NCI-H187 (cell line): ENCODE results near the gene DAD1.

ENCODE experiments used
- DNase-seq, 2 experiments: peaks; one replicate each; lab custom pipeline; 2025; lab: John Stamatoyannopoulos, UW

DAD1 gene

DNA sequence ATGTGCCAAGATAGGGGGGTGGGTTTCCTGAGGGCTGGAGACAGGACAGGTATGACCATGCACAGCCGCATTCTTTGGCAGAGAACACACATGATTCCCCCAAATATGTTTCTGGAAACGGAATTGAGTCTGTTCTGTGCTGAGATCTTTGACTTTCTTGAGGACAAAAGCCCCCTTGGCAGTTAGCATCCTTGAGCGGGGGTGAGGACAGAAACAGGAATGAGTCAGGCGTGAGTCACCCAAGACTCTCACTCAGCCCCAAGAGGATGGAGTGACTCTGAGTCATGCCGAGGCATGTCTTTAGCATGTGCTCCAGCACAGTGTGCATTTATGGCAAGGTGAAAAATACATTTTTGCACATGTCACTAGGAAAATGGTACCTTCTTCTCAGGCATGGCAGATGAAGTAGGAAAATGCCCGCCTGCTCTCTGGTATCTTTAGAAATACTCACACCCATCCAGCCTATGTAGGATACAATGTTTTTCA is 52.1 kb downstream of the DAD1 start:
- no peak for DNase-seq

DNA sequence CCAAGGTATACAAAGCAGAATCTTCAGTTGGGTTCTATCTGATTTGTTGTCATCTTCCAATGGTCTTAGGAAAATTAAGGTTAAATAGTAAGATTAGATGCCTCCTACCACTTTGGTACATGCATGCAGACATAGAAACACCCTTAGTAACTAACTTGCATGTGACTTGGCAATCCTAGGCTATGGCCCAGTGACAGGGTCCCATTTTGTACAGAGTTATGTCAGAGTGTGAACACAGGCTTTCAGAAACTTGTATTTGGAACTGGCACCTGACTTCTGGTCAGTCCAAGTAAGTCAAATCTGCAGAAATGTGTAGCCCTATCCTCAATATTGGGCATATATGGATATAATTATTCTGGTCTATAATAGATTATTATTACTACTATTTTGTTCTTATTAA is 53.1 kb downstream of the DAD1 start:
- no peak for DNase-seq

DNA sequence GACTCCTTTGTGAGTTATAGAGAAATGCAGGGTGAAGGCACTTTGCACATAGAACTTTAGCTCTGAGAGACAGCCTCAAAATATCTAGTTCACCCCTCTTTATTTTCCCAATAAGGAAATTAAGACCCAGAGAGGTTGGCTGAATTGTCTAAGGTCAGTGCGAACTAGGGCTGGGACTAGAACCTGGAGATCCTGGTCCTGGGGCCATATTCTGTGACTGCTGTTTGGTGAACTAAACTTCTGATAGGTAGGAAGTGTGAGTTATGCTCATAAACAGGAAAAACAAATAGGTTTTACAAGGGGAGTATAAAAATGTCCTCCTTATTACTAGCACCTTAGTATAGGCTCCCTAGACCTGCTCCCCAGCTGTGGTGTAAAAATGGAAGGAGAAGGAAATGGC is 53.9 kb downstream of the DAD1 start:
- DNase-seq = no peak

DNA sequence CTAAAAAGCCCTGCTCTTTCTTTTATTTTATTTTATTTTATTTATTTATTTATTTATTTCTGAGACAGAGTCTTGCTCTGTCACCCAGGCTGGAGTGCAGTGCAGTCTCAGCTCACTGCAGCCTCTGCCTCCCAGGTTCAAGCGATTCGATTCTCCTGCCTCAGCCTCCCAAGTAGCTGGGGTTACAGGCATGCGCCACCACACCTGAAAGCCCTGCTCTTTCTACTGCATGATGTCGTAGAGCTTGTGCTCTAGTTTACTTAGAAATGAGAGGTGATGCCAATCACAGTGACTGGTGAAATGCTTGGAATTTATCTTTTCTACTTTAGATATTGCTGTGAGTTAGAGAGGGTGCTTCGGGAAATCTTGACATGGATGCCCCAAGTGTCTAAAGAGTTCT is 54.5 kb downstream of the DAD1 start:
- no peak for DNase-seq

DNA sequence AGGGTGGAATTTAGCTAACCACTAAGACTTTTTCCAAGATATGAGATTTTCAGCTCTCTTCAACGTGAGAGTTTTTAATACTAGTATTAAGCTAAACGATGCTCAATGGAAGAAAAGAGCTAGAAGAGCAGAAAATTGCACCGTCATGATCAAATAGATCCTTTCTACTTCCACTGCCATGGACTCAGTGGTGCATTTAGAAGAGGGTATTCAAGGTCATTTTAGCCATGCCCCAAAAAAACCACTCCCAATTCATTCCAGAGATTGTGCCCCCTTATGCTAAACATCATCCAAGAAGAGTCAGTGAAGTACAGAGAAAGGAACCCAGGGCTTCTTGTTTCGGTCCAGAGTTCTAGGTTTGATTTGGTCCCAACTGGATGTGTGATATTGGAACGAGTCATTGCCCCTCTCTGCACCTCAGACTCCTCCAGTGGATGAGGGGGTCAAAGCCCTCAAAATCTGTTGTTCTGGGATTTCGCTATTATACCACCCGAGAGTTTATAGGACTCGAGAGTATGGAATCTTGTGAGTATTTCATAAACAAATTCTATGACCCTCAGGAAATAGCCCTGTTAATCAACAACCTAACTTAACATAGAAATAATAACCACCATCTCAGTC is 55.2 kb downstream of the DAD1 start:
- no peak for DNase-seq

DNA sequence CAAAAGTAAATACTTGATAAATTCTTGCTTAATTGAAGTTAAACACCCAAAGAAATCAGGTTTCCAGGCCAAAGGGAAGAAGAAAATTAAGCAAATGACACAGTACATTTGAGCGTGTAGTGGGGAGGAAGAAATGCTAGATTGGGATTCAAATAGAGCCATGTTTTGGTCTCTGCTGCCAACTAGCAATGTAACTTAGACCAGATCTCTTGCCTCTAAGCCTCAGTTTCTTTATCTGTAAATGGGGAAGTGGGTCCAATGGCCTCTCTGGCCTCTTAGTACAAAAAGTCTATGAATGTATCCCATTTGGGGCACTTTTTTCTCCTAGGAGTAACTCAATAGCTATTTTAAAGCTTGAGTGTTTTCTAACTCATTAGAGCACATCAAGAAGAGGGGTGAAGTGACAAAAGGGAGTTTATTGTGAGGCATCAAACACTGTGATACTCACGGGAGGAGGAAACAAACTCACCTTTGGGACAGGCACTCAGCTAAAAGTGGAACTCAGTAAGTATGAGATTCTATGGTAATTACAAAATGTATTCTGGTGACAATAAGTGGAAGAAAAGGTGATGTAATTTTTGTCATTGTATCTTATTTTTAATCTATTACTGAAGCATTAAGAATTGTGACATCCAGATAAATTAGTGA is 55.8 kb downstream of the DAD1 start:
- no peak for DNase-seq

DNA sequence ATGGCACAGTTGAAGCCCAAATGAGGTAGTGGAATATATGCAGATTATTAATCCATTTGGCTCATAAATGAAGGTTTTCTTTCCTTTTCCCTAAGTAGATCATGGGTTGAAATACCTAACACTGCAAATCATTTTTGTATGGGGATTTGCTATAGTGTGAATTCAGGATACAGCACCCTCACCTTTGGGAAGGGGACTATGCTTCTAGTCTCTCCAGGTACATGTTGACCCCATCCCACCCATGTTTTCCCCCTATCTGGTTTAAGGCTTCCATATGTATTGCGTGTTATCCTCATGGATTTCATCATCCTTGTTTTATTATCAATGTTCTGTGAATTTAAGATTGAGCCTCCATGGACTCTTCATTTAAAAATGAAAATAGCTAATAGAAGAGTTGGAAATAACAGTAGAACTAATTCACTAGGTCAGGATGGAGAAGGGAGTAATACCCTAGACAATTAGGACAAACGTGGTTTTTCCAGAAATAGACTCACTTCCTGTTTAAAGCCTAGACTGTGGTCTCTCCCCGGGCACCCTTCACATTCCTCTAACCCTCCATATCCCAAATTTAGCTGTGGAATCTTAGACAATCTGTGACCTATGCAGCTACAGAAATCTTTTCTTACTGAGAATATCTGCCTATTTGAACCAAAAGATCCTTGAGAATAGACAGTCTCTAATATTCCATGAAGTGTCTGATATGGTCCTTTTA is 56.5 kb downstream of the DAD1 start:
- DNase-seq = no peak

DNA sequence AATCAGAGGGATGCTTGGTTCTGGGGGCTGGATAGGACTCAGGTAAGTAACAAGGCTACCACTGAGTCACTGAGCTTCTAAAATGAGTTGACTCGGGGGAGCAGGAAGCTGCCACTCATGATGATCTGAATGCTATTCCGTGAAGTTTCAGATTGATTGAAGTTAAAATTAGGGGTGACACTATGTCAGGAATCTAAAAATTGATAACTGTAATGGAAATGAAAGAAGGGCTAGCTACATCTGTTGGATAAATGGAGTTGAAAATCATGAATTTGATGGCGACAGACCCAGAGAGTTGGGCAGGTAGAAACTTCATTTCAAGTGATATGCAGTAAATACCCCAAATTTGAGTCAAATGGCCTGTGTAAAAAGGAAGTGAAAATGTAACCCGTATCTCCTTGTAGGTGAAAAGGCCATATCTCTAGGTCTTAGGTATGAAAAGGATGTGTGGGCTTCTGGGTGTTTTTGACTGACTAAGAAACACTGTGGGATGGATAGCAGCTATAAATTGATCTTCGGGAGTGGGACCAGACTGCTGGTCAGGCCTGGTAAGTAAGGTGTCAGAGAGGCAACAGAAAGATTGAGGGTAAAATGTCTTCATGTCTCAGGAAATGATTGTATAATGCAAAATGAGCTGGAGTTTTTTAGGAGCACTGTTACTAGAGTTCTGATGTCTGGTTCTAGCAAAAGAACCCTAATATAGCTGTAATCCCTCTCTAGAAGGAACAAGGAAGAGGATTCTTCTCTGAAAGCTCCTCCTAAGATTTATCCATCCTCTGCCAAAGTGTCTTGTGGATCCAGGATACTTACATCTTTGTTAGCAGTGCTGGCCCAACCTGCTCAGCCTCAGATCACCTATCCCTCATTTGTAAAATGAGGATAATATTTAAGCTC is 57.3 kb downstream of the DAD1 start:
- DNase-seq = no peak

DNA sequence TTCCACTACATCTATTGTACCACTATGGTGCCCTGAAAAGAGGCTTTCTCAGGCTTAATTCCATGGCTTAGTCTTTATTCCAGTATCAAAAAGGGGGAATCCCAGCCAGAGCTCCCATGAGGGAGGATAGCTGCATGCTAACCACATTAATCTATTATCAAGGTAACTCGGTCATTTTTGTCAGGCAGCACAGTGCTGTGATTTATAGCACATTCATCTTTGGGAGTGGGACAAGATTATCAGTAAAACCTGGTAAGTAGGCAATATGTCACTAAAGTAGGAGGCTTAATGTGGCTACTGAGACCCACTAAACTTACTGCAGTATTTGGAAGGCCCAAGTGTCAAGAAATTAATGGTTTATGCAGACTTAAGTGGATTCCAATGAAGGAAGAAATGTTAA is 58.9 kb downstream of the DAD1 start:
- no peak for DNase-seq

DNA sequence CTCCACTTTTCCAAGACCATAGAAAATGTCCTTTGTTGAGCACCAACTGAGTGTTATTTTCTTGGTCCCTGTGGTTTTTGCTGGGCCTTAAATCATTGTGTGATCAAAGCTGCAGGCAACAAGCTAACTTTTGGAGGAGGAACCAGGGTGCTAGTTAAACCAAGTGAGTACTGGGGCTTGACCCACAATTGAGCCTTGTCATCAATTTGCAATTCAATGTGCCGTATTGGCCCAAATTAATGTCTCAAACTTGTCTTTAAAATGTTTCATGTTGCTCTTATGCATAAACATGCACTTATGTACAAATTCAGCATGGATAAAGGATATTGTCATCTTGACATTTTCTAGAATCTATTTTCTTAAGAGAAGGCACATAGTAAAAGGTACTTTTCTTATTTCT is 62.3 kb downstream of the DAD1 start:
- DNase-seq = no peak

DNA sequence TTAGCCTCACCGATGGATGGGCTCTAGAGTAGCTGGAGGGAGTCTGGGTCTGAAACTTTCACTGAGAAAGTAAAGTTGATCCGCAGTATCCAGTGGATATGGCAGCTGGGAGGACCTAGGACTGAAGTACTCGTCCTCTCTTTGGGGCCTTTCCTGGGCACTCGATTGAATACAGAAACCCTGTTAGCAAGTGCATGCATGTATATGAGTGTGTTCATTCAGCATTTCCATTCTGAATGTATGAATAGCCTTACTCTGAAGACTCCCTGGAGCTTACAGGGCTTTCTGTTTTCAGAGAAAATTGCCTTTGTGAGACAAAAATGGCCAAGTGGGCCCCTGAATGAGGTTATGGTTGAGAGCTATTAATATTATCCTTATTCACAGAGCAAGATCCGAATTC is 62.8 kb downstream of the DAD1 start:
- DNase-seq = no peak

DNA sequence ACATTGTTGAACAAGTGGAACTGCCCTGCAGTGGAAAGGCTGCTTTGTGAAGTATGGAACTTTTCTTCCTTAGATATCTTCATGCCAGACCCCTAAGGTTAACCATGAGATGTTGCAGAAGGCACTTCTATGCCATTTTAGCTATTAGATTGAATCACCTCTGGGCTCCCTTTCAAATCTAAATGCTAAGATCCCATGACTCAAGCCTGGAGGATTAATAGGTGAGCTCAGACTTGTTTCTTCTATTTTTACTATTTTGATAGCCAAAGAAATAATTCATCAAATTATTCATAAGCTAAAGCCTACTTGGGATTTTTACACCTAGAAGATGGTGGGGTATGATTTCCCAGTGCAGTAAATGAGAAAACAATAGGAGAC is 64.3 kb downstream of the DAD1 start:
- DNase-seq = no peak

DNA sequence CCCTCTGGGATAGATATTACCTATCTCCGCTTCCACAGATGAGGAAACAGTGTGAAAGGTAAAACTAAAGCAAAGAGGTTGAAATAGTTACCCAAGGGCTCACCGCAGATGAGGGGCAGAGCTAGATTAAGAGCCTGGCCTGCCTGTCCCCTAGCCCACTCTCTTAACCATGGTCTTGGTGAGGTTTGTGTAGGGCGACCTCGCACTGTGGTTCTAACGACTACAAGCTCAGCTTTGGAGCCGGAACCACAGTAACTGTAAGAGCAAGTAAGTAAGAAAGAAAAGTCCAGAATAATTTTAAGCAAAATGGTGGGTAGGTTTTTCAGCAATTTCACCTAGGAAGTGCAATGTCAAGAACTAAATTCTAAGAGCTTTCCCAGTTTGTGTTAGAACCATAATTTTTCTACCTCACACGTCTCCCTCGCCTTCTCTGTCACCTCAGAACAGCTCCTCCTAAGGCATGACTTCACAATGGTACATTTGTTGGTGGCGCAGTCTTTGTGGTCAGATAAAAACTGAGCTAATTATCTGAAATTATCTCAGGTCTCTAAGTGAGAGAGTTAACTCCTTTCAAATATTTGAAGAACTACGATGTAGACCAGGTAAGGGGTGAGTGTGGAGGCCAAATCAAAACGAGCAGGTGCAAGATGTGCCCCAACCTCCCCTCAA is 64.8 kb downstream of the DAD1 start:
- DNase-seq = no peak

DNA sequence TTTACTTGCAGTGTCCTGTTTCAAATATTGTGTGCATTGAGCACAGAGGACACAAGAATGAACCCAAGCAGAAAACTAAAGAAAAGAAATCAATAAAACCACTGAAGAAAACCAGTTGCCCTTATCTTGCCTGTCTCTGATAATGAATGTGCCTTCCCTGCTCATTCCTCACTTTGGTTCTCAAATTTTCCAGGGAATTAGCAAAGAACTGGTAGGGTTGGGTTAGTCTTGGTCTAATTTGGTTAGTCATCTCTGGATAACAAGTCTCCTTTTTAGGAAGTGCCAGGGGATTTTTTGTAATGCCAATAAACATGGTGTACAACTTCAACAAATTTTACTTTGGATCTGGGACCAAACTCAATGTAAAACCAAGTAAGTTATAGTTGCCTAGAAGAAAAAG is 65.7 kb downstream of the DAD1 start:
- DNase-seq = no peak

DNA sequence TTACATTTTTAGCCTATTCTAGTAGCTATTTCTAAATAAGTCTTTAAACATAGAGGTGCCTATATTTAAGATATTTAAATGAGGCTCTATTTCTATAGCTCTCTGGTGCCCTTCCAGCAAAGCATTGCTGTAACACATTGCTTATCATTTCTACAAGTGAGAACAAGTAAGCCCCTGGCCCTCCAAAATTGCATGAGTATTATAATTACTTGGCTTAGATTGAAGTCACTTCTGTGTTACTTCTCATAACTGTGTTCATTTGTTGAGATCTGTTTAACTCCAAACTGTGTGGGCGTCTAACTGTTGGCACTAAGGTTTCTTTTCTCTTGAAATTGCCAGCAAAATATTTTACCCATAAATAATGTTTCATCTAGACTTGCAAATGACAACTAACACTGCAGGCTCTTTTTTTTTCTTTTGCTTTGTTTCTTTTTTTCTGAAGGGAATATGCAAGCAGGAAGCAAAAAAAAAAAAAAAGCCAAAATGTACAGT is 66.5 kb downstream of the DAD1 start:
- no peak for DNase-seq

DNA sequence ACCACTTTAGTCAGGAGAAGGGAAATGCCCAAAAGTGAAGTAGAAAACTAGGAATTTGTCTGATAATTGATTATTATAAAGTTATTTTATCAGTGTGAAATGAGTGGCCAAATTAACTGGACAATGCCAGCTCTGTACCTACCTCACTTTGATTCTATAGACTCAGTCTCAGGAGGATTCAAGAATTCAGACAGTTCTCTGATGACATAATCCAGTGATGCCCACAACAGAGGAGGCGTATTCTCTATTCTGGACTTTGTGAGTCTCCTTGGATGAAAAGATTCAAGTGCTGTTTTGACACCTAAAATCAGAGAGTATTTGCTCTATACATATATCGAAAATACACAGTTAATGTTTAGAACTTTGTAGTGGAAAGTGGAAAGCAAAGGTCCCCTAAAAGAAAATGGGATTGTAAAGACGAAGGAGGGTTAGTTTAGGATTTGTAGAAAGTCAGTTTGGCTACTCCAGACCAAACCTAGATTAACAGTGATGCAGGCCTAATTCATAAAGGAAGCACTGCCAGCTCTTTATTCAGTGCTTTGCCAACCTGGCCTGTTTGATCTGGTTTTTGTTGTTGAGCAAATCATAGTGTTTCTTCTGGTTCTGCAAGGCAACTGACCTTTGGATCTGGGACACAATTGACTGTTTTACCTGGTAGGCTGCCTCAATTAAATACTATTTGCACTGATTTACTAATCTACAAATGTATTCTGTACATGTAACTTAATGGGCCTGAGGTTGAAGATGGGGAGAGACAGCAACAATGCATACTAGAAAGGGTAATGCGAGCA is 67.4 kb downstream of the DAD1 start:
- DNase-seq = no peak

DNA sequence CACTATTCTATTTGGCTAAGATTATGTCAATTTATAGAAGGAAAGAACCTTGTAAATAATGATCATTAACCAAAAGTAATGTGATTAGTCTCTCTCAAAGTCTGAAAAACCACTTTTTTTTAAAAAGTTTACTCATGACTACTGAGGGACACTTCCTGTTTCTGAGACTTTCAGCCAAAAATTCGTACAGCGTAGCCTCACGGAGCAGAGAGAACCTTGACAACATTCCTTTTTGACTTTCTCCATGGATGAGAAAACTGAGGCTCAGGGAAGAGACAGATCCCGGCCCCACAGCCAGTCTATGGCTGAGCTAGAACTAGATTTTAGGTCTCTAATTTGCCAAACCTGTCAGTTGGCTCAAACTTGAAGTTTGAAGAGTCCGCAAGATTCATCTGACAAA is 68.2 kb downstream of the DAD1 start:
- no peak for DNase-seq

DNA sequence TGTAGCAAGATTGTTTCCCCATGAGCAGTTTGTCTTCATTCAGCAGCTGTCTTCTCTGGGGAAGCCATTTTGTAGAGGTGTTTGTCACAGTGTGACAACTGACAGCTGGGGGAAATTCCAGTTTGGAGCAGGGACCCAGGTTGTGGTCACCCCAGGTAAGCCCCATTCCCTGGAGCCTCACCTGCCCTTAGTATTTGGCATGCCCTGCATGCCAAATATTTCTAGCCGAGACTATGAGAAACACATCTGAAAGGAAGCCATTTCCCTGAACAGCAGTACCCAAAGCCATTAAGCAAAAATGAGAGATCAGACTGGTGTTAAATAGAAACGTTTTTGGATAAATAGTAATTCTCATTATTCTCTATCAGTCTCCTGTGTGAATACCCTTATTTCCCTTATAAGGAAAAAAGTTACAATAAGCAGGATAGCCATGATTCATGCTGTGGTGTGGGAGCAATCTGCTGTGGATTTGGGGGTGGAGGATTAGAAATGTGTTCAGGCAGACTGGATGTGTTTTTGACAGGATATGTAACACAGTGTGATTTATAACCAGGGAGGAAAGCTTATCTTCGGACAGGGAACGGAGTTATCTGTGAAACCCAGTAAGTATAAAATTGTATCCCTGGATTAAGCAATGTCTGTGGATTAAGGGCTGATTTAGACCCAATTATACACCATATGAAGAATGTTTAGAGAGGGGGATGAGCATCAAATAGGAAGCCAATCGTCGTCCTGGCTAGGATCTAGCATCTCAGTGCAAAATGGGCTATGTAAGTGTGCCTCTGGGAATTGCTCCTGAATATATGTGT is 68.9 kb downstream of the DAD1 start:
- DNase-seq = no peak

DNA sequence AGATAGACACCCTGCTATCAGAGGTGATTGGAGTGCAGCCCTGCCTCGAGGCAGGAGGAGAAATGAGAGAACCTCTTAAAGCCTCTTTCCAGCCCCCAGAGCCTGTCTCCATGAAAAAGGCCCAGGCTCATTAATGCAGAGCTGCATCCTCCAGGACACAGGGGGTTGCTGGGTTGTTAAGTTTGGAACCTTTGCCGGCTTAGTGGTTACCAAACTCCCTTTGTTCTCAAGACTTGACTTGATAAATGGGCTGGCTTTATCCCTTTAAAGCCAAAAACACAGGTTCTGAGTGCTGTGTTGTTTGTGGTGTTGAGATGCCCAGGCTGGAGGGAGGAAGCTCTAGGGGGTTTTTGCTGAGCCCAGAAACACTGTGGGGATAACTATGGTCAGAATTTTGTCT is 71.0 kb downstream of the DAD1 start:
- no peak for DNase-seq

DNA sequence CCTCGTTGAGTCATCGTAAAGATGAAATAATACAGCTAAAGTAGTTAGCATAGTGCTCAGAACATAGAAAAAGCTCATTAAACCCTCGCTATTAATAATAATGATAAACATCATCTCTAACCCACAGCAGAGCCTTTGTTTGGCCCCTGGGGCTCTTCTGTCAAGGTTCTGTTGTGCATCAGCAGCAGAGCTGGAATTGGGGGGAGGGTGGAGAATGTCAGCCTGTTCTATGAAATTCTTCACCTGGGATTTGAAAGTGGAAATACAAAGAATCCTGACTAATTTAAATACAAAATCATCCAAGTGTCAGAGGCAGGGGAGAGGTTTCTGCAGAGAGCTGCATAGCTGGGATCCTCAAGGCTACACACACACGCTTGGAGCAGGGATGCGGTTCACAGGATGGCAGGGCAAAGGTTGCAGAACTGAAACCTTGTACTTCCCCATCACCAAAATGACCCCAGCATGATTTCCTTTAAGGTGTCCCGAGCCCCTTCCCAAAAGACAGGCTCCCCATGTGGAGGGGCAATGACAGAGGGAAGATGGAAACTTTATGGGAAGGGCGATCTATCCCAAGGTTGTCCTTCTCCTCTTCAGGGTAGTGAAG is 71.8 kb downstream of the DAD1 start:
- DNase-seq = no peak
